Activated CD8-positive, alpha-beta T cell treated with anti-CD3 and anti-CD28 coated beads for 36 hours (primary cell): ENCODE measurements around the gene NFATC2. TPM values are rescaled to one million over a fixed set of nuclear protein-coding genes. Genes with fewer than 3 reads are reported as not detected.
A peak's percentile ranks its signal among the peaks of the same experiment; 100 is the strongest.

Source experiments
- ATAC-seq: fragments of 200-7000 bp; cut with Tn5 transposase; one replicate; pipeline ENCODE4 v1.10.0; 2021; ENCODE audit warnings: mild to moderate bottlenecking, moderate library complexity
- CTCF ChIA-PET: fragments of 350-600 bp; sonication (Branson Sonifier 250); formaldehyde crosslinking; loops from one replicate; lab custom pipeline; 2021; ENCODE audit warnings: antibody characterized with exemption; lab: Charles Lee
- POLR2A ChIA-PET: fragments of 350-600 bp; sonication (Branson Sonifier 250); formaldehyde crosslinking; loops from one replicate; lab custom pipeline; 2021; ENCODE audit warnings: antibody characterized with exemption; lab: Charles Lee
- DNase-seq: peaks from one replicate; pipeline ENCODE4 v3.0.0-alpha.2; 2020
- H3K27ac Mint-ChIP-seq: one replicate; pipeline ENCODE4 v1.8.0; 2021; ENCODE audit warnings: mild to moderate bottlenecking, mixed read lengths
- H3K27me3 Mint-ChIP-seq: one replicate; pipeline ENCODE4 v1.8.0; 2021; ENCODE audit warnings: mixed read lengths
- H3K36me3 Mint-ChIP-seq: one replicate; pipeline ENCODE4 v1.8.0; 2021; ENCODE audit warnings: low read depth, mixed read lengths
- H3K4me1 Mint-ChIP-seq: one replicate; pipeline ENCODE4 v1.8.0; 2021; ENCODE audit warnings: low read depth, mixed read lengths
- H3K4me3 Mint-ChIP-seq: one replicate; pipeline ENCODE4 v1.8.0; 2021; ENCODE audit warnings: mild to moderate bottlenecking, moderate library complexity, mixed read lengths
- H3K9me3 Mint-ChIP-seq: one replicate; pipeline ENCODE4 v1.8.0; 2021; ENCODE audit warnings: mixed read lengths
- intact Hi-C: fragments of 100-400 bp; cut with micrococcal nuclease; formaldehyde crosslinking; loops from one replicate; pipeline ENCODE4 v1.10.0; 2022
- total RNA-seq, 2 experiments: library from RNA; stranded (reverse); gene quantifications; one replicate each; pipeline ENCODE4 v1.2.3, GENCODE V29; 2021
- TF ChIP-seq, protein P1 (sequence below): fragments of 200-600 bp; IDR thresholded peaks from one replicate; pipeline ENCODE4 v1.8.0; 2022; ENCODE audit warnings: antibody characterized with exemption, mild to moderate bottlenecking

The NFATC2 gene
- total RNA-seq, 2 experiments from 2014 or later = 38.3 to 40.9 TPM

DNA sequence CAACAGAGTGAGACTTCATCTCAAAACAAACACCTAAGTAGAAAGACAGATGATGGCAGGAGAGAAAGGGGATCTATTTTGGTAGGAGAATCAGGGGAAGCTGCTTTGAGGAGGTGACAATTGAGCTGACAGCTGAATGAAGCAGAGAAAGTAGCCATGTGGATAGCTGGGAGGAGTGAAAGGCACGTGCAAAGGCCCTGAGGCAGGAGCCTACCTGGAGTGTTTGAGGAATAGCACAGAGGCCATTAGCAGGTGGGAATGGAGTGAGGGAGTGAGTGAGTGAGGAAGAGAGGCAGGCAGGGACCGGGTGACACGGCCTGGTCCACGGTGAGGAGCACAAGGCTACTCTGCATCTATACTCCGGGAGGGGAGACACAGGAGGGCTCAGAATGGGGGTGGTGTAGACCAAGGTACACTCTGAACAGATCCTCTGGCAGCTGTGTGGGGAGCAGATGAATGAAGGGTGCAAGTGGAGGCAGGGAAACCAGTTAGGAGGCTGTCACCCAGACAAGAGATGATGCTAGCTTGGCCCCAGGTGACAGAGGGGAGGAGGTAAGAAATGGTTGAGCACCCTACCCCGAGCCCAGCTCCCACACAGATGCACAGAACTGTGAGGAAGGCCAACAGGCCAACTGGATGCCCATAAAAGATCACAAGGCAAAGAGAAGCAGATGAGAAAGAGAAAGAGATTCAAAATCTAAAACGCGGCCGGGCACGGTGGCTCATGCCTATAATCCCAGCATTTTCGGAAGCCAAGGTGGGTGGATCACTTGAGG is 43.6 kb downstream of the NFATC2 start:
- Mint-ChIP-seq H3K4me3 (peak overlapping the region; percentile 64), H3K9me3 (no peaks in the 10 kb centered on the region), H3K27ac (peak overlapping the region; percentile 92), H3K27me3 (no peaks in the 10 kb centered on the region), H3K36me3 (peaks cover 62% of the 10 kb centered on the region), H3K4me1 (peaks cover 90% of the 10 kb centered on the region)
- intact Hi-C loops = no loop called here
- TF ChIP-seq, protein P1, sequence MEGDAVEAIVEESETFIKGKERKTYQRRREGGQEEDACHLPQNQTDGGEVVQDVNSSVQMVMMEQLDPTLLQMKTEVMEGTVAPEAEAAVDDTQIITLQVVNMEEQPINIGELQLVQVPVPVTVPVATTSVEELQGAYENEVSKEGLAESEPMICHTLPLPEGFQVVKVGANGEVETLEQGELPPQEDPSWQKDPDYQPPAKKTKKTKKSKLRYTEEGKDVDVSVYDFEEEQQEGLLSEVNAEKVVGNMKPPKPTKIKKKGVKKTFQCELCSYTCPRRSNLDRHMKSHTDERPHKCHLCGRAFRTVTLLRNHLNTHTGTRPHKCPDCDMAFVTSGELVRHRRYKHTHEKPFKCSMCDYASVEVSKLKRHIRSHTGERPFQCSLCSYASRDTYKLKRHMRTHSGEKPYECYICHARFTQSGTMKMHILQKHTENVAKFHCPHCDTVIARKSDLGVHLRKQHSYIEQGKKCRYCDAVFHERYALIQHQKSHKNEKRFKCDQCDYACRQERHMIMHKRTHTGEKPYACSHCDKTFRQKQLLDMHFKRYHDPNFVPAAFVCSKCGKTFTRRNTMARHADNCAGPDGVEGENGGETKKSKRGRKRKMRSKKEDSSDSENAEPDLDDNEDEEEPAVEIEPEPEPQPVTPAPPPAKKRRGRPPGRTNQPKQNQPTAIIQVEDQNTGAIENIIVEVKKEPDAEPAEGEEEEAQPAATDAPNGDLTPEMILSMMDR = no peak
- POLR2A ChIA-PET = interaction anchor here (0.8 to 12.2 kb wide), 10 partner anchors 8 to 99 kb away, joined by 3 to 142 read pairs (median 7); partner anchors contain the start of gene NFATC2
- ATAC-seq (no peak), DNase-seq (peak; percentile 12)
- CTCF ChIA-PET = interaction anchor here (1.0 to 2.3 kb wide), 6 partner anchors 18 to 96 kb away, joined by 4 to 10 read pairs (median 6); partner anchors contain the start of gene NFATC2

DNA sequence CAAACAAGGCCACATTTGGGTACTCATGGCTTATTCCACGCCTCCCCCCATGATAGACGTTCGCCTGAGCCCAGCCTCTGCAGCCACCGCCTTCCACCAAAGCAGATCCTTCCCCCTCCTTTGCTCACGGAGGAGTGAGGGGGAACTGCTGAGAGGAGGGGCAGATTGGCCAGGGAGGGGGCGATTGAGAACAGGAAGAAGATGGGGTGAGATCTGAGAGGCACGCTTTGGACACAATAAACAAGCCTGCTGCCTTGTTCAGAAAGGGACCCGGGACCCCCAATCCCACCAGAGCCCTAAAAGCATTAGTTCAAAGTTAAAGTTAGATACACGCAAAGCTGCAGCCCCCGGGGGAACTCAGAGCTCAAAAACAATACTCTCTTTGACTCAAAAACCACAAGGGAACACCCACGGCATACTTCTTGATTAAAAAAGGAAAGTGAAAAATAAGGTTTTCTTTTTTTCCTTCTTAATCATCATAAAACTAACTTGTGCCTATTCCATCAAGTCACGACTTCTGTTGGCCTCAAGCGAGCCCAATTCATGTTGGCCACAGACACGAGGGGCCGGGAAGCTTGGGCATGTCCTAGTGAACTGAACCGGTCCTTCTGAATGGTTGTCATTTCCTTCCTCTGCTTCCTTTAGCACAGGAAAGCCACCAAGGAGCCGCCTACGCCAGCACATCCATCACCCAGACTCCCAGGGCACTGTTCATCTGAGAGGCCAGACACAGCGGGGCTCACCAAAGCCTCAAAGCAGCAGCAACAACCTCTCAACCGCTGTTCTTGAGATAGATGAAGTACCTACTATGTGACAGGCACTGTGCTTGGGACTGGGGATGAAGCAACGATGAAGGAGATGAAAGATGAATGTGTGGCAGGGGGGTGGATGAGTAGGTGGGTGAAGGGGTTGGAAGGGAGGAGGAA is 44.7 kb downstream of the NFATC2 start:
- Mint-ChIP-seq H3K4me1 (peaks cover 94% of the 10 kb centered on the region), H3K27ac (peak overlapping the region; percentile 92), H3K4me3 (peak overlapping the region; percentile 64), H3K27me3 (no peaks in the 10 kb centered on the region), H3K9me3 (no peaks in the 10 kb centered on the region), H3K36me3 (peaks cover 66% of the 10 kb centered on the region)
- intact Hi-C loops = loop anchor here (1.0 to 2.0 kb wide), 2 partner anchors 17 to 31 kb away; no protein-coding TSS in a partner anchor
- TF ChIP-seq, protein P1 = no peak
- ChIA-PET POLR2A (interaction anchor here (0.7 to 12.2 kb wide), 11 partner anchors 14 to 545 kb away, joined by 3 to 142 read pairs (median 4); partner anchors contain the start of gene NFATC2), CTCF (interaction anchor here (0.6 to 2.0 kb wide), 5 partner anchors 17 to 679 kb away, joined by 3 to 7 read pairs (median 4); partner anchors contain the start of gene NFATC2)
- DNase-seq (peak; percentile 86), ATAC-seq (peak; percentile 38)

DNA sequence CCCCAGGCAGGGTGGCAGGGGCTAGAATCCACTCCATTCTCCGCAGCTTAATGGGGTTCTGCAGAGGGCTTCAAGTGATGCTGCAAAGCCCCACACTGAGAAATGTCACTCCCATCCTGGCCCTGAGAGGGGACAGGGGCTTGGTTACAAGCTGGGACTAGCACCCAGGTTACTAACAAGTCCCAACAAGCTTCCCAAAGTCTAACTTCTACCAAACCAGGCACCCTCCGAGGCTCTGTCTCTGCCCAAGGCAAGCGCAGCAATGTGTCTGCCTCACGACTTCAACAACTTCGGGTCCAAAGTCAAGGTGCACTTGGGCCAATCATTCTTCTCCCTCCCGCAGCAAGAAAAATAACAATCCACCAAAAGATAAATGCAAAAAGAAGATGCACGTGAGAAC is 45.6 kb downstream of the NFATC2 start:
- ChIA-PET CTCF (interaction anchor here (1.2 kb wide), 1 partner anchor 17 kb away, joined by 4 read pairs; no protein-coding TSS in a partner anchor), POLR2A (interaction anchor here (0.8 to 12.2 kb wide), 11 partner anchors 11 to 92 kb away, joined by 3 to 142 read pairs (median 4); partner anchors contain the start of gene NFATC2)
- no peaks in the 10 kb centered on the region for H3K9me3 Mint-ChIP-seq
- peak overlapping the region; percentile 92 for H3K27ac Mint-ChIP-seq
- intact Hi-C loops = loop anchor here (1.0 to 2.0 kb wide), 2 partner anchors 16 to 32 kb away; no protein-coding TSS in a partner anchor
- ATAC-seq (no peak), DNase-seq (no peak)
- TF ChIP-seq, protein P1 = no peak
- peaks cover 94% of the 10 kb centered on the region for H3K4me1 Mint-ChIP-seq
- H3K4me3 Mint-ChIP-seq = peak overlapping the region; percentile 64
- H3K36me3 Mint-ChIP-seq = peaks cover 68% of the 10 kb centered on the region
- H3K27me3 Mint-ChIP-seq = no peaks in the 10 kb centered on the region

DNA sequence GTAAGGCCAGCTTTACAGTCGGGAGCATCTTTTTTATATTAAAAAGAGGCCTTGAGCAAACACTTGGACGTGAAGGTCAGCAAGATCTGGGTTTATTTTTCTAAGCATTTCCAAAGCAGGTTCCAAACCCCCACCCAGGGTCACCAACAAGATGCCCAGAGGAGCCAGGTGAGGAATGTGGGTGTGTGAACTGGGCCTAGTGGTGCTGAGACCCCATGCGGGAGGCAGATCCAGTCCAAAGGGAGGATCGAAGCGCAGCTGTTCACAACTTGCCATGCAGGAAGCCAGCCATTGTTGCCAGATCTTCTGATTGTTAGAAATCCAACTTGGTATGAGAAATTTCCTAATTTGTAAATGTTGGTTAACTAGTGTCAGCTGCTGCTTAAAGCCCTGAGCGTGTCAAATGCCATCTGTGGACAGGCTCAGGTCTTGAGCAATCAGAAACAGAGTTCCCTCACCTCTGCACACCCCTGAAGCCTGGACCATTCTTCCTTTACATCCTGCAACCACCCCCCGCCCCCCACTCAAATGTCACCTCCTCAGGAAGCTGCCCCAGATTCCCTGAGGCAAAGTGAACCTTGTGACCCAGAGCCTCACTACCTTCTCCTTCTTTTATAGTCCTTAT is 46.5 kb downstream of the NFATC2 start:
- TF ChIP-seq, protein P1 = no peak
- ChIA-PET POLR2A (interaction anchor here (0.8 to 12.2 kb wide), 11 partner anchors 10 to 99 kb away, joined by 3 to 142 read pairs (median 7); partner anchors contain the start of gene NFATC2), CTCF (interaction anchor here (2.1 kb wide), 1 partner anchor 14 kb away, joined by 9 read pairs; no protein-coding TSS in a partner anchor)
- peaks cover 95% of the 10 kb centered on the region for H3K4me1 Mint-ChIP-seq
- H3K9me3 Mint-ChIP-seq = no peaks in the 10 kb centered on the region
- H3K4me3 Mint-ChIP-seq = peak overlapping the region; percentile 4
- no peak for ATAC-seq
- intact Hi-C loops = loop anchor here (2.0 kb wide), 1 partner anchor 33 kb away; no protein-coding TSS in a partner anchor
- no peaks in the 10 kb centered on the region for H3K27me3 Mint-ChIP-seq
- peaks cover 74% of the 10 kb centered on the region for H3K36me3 Mint-ChIP-seq
- DNase-seq = no peak
- peak overlapping the region; percentile 92 for H3K27ac Mint-ChIP-seq
